ENCODE measurements around the gene ZMYM2. TPM values are rescaled to one million over a fixed set of nuclear protein-coding genes. Genes with fewer than 3 reads are reported as not detected.

The ZMYM2 gene
- total RNA-seq, 2 donors from 2014 or later, result 86.4 to 103 TPM

GRCh38 chr13:20065516-20065915, 107.0 kb downstream of the ZMYM2 start:
- Mint-ChIP-seq H3K9me3 (no peaks in the 10 kb centered on the region), H3K4me1 (ENCODE audit: low read depth) (no peaks in the 10 kb centered on the region), H3K27me3 (ENCODE audit: low read depth) (no peaks in the 10 kb centered on the region), H3K36me3 (ENCODE audit: insufficient read depth in 2 of 2) (peaks cover 2 to 14% of the 10 kb centered on the region in 2 donors), H3K27ac (no peak overlapping the region), H3K4me3 (no peak overlapping the region)
- DNase-seq, result no peak
- ATAC-seq (replicated peaks in 1 of 2), result no peak

- ATAC-seq (replicated peaks in 1 of 2) (no peak), DNase-seq (no peak)
- Mint-ChIP-seq H3K36me3 (ENCODE audit: insufficient read depth in 2 of 2) (peaks cover 2 to 16% of the 10 kb centered on the region in 2 donors), H3K4me1 (ENCODE audit: low read depth) (no peaks in the 10 kb centered on the region), H3K27ac (no peak overlapping the region), H3K4me3 (no peak overlapping the region), H3K9me3 (no peaks in the 10 kb centered on the region), H3K27me3 (ENCODE audit: low read depth) (no peaks in the 10 kb centered on the region)
Measured at GRCh38 chr13:20069956-20070355, 111.4 kb downstream of the ZMYM2 start.

- no peak for ATAC-seq (replicated peaks in 1 of 2)
- H3K36me3 Mint-ChIP-seq (ENCODE audit: insufficient read depth in 2 of 2), result peaks cover 2 to 12% of the 10 kb centered on the region in 2 donors
Measured at GRCh38 chr13:20073775-20074174, 115.2 kb downstream of the ZMYM2 start.

GRCh38 chr13:20074966-20075365, 116.4 kb downstream of the ZMYM2 start:
- no peak overlapping the region for H3K4me3 Mint-ChIP-seq

More at GRCh38 chr13:20073775-20074174, 115.2 kb downstream of the ZMYM2 start:
- Mint-ChIP-seq H3K4me3 (no peak overlapping the region), H3K4me1 (ENCODE audit: low read depth) (no peaks in the 10 kb centered on the region), H3K27ac (peak overlapping the region; percentile 13), H3K9me3 (no peaks in the 10 kb centered on the region), H3K27me3 (ENCODE audit: low read depth) (no peaks in the 10 kb centered on the region)
- no peak for DNase-seq

GRCh38 chr13:20077086-20077485, 118.6 kb downstream of the ZMYM2 start:
- Mint-ChIP-seq H3K4me1 (ENCODE audit: low read depth) (no peaks in the 10 kb centered on the region), H3K9me3 (no peaks in the 10 kb centered on the region), H3K36me3 (ENCODE audit: insufficient read depth in 2 of 2) (peaks cover 2 to 5% of the 10 kb centered on the region in 2 donors), H3K4me3 (no peak overlapping the region), H3K27ac (no peak overlapping the region), H3K27me3 (ENCODE audit: low read depth) (no peaks in the 10 kb centered on the region)
- ATAC-seq (replicated peaks in 1 of 2) (no peak), DNase-seq (no peak)

More at GRCh38 chr13:20074966-20075365, 116.4 kb downstream of the ZMYM2 start:
- no peak for DNase-seq
- Mint-ChIP-seq H3K27ac (no peak overlapping the region), H3K4me1 (ENCODE audit: low read depth) (no peaks in the 10 kb centered on the region), H3K9me3 (no peaks in the 10 kb centered on the region), H3K27me3 (ENCODE audit: low read depth) (no peaks in the 10 kb centered on the region), H3K36me3 (ENCODE audit: insufficient read depth in 2 of 2) (peaks cover 2 to 12% of the 10 kb centered on the region in 2 donors)
- no peak for ATAC-seq (replicated peaks in 1 of 2)

GRCh38 chr13:20080377-20081164, 122.0 kb downstream of the ZMYM2 start:
- ATAC-seq (replicated peaks in 1 of 2), result no peak
- peak overlapping the region; percentile 77 for H3K27ac Mint-ChIP-seq
- no peaks in the 10 kb centered on the region for H3K9me3 Mint-ChIP-seq
- peaks cover 2 to 9% of the 10 kb centered on the region in 2 donors for H3K36me3 Mint-ChIP-seq (ENCODE audit: insufficient read depth in 2 of 2)
- no peaks in the 10 kb centered on the region for H3K4me1 Mint-ChIP-seq (ENCODE audit: low read depth)
- no peak overlapping the region for H3K4me3 Mint-ChIP-seq
- no peak for DNase-seq
- no peaks in the 10 kb centered on the region for H3K27me3 Mint-ChIP-seq (ENCODE audit: low read depth)

- Mint-ChIP-seq H3K4me3 (no peak overlapping the region), H3K36me3 (ENCODE audit: insufficient read depth in 2 of 2) (peaks cover 0 to 4% of the 10 kb centered on the region in 2 donors), H3K27me3 (ENCODE audit: low read depth) (no peaks in the 10 kb centered on the region), H3K9me3 (no peaks in the 10 kb centered on the region), H3K4me1 (ENCODE audit: low read depth) (no peaks in the 10 kb centered on the region), H3K27ac (no peak overlapping the region)
- DNase-seq (no peak), ATAC-seq (replicated peaks in 1 of 2) (no peak)
Measured at GRCh38 chr13:20090349-20090748, 131.8 kb downstream of the ZMYM2 start.

GRCh38 chr13:20093951-20094350, 135.4 kb downstream of the ZMYM2 start:
- H3K4me3 Mint-ChIP-seq, result no peak overlapping the region
- ATAC-seq (replicated peaks in 1 of 2) (no peak), DNase-seq (no peak)
- no peak overlapping the region for H3K27ac Mint-ChIP-seq
- H3K36me3 Mint-ChIP-seq (ENCODE audit: insufficient read depth in 2 of 2), result no peaks in the 10 kb centered on the region
- H3K9me3 Mint-ChIP-seq, result no peaks in the 10 kb centered on the region
- peaks cover 9% of the 10 kb centered on the region for H3K27me3 Mint-ChIP-seq (ENCODE audit: low read depth)
- H3K4me1 Mint-ChIP-seq (ENCODE audit: low read depth), result no peaks in the 10 kb centered on the region

- ATAC-seq (replicated peaks in 1 of 2) (no peak), DNase-seq (no peak)
- no peaks in the 10 kb centered on the region for H3K4me1 Mint-ChIP-seq (ENCODE audit: low read depth)
- H3K36me3 Mint-ChIP-seq (ENCODE audit: insufficient read depth in 2 of 2), result no peaks in the 10 kb centered on the region
- no peak overlapping the region for H3K27ac Mint-ChIP-seq
- H3K4me3 Mint-ChIP-seq, result no peak overlapping the region
- H3K9me3 Mint-ChIP-seq, result no peaks in the 10 kb centered on the region
- H3K27me3 Mint-ChIP-seq (ENCODE audit: low read depth), result peaks cover 46% of the 10 kb centered on the region
Measured at GRCh38 chr13:20099319-20099718, 140.8 kb downstream of the ZMYM2 start.

- DNase-seq (no peak), ATAC-seq (replicated peaks in 1 of 2) (no peak)
- Mint-ChIP-seq H3K36me3 (ENCODE audit: insufficient read depth in 2 of 2) (no peaks in the 10 kb centered on the region), H3K4me1 (ENCODE audit: low read depth) (no peaks in the 10 kb centered on the region), H3K27ac (no peak overlapping the region), H3K27me3 (ENCODE audit: low read depth) (peaks cover 63% of the 10 kb centered on the region), H3K9me3 (no peaks in the 10 kb centered on the region), H3K4me3 (no peak overlapping the region)
Measured at GRCh38 chr13:20101467-20102316, 143.2 kb downstream of the ZMYM2 start.

GRCh38 chr13:20102525-20103180, 144.1 kb downstream of the ZMYM2 start:
- ATAC-seq (replicated peaks in 1 of 2), result no peak
- Mint-ChIP-seq H3K27ac (no peak overlapping the region), H3K27me3 (ENCODE audit: low read depth) (peaks cover 63% of the 10 kb centered on the region), H3K4me3 (no peak overlapping the region), H3K4me1 (ENCODE audit: low read depth) (no peaks in the 10 kb centered on the region), H3K9me3 (no peaks in the 10 kb centered on the region), H3K36me3 (ENCODE audit: insufficient read depth in 2 of 2) (no peaks in the 10 kb centered on the region)
- DNase-seq, result no peak

GRCh38 chr13:20105161-20105689, 146.7 kb downstream of the ZMYM2 start:
- H3K9me3 Mint-ChIP-seq, result no peaks in the 10 kb centered on the region
- H3K4me1 Mint-ChIP-seq (ENCODE audit: low read depth), result no peaks in the 10 kb centered on the region
- H3K27me3 Mint-ChIP-seq (ENCODE audit: low read depth), result peaks cover 46% of the 10 kb centered on the region
- no peak overlapping the region for H3K4me3 Mint-ChIP-seq
- ATAC-seq (replicated peaks in 1 of 2) (no peak), DNase-seq (no peak)
- H3K27ac Mint-ChIP-seq, result no peak overlapping the region
- H3K36me3 Mint-ChIP-seq (ENCODE audit: insufficient read depth in 2 of 2), result no peaks in the 10 kb centered on the region

GRCh38 chr13:20106742-20107141, 148.2 kb downstream of the ZMYM2 start:
- H3K27ac Mint-ChIP-seq, result no peak overlapping the region
- H3K36me3 Mint-ChIP-seq (ENCODE audit: insufficient read depth in 2 of 2), result no peaks in the 10 kb centered on the region
- H3K4me1 Mint-ChIP-seq (ENCODE audit: low read depth), result no peaks in the 10 kb centered on the region
- H3K9me3 Mint-ChIP-seq, result no peaks in the 10 kb centered on the region
- ATAC-seq (replicated peaks in 1 of 2) (no peak), DNase-seq (no peak)
- H3K27me3 Mint-ChIP-seq (ENCODE audit: low read depth), result peaks cover 35% of the 10 kb centered on the region
- no peak overlapping the region for H3K4me3 Mint-ChIP-seq

All from activated T-cell treated with anti-CD3 and anti-CD28 coated beads, Interleukin-2, amount 50 U/mL, for 72 hours (primary cell).